ENCODE results near the gene SLC37A4. TPM values are rescaled to one million over a fixed set of nuclear protein-coding genes. Genes with fewer than 3 reads are reported as not detected.
"Not testable (repeated sequence)": the region's sequence is repeated elsewhere in the genome, so short reads cannot be mapped to it uniquely, and the experiment has no call there.

Gene SLC37A4
- polyA plus RNA-seq, 1 donor from 2014 or later = 23.5 TPM

- TF ChIP-seq TAF1 (IDR thresholded peaks at IDR 0.05; ENCODE audit: low read depth) = no peak
- TF ChIP-seq EZH2 (IDR thresholded peaks at IDR 0.05; ENCODE audit: borderline replicate concordance, insufficient read depth, low read length, poor library complexity, severe bottlenecking) = no peak
- TF ChIP-seq MXI1 (conservative IDR thresholded peaks at IDR 0.05; ENCODE audit: poor library complexity, severe bottlenecking) = no peak
- TF ChIP-seq EP300 (conservative IDR thresholded peaks at IDR 0.05; ENCODE audit: poor library complexity, severe bottlenecking) = no peak
- no peak for TF ChIP-seq RAD21 (conservative IDR thresholded peaks at IDR 0.05)
- no peak for TF ChIP-seq SMC3 (conservative IDR thresholded peaks at IDR 0.05; ENCODE audit: poor library complexity)
- TF ChIP-seq POLR2AphosphoS5 (IDR thresholded peaks at IDR 0.05) = no peak
- Histone ChIP-seq H3K9me2 (ENCODE audit: insufficient read depth, low read length) (no peaks in the 10 kb centered on the region), H3K4me2 (ENCODE audit: low read length) (no peak overlapping the region), H3K27ac (ENCODE audit: low read length) (no peak overlapping the region), H3F3A (ENCODE audit: insufficient read depth, low read length, poor library complexity, severe bottlenecking) (no peaks in the 10 kb centered on the region), H2AFZ (ENCODE audit: low read depth, low read length) (no peak overlapping the region), H4K20me1 (ENCODE audit: insufficient read depth) (no peaks in the 10 kb centered on the region), H3K9ac (ENCODE audit: low read length) (no peak overlapping the region), H3K27me3 (ENCODE audit: insufficient read depth, low read depth, low read length) (no peaks in the 10 kb centered on the region), H3K4me3 (ENCODE audit: low read length) (no peak overlapping the region), H3K79me2 (replicated peaks; ENCODE audit: insufficient read depth, low read length) (no peaks in the 10 kb centered on the region), H3K9me3 (ENCODE audit: low read length) (no peaks in the 10 kb centered on the region), H3K36me3 (ENCODE audit: insufficient read depth, low read length) (no peaks in the 10 kb centered on the region)
These were observed 8.2 kb upstream of the SLC37A4 start for GRCh38 chr11:119038884-119039283.

DNA sequence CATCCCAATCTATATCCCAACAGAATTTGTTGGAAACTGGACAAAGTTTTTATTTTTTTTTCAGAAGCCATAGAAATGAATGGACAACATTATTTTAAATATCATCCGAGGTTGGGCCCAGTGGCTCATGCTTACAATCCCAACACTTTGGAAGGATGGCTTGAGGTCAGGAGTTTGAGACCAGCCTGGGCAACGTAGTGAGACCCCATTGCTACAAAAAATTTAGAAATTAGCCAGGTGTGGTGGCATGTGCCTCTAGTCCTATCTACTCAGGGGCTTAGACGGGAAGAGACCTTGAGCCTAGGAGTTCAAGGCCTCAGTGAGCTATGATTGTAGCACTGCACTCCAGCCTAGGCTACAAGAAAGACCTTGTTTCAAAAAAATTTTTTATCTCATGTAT, 4.1 kb upstream of the SLC37A4 start:
- Histone ChIP-seq H3K9ac (ENCODE audit: low read length) (no peak overlapping the region), H3K9me2 (ENCODE audit: insufficient read depth, low read length) (no peaks in the 10 kb centered on the region), H3K9me3 (ENCODE audit: low read length) (no peaks in the 10 kb centered on the region), H3K4me2 (ENCODE audit: low read length) (no peak overlapping the region), H3K27ac (ENCODE audit: low read length) (no peak overlapping the region), H2AFZ (ENCODE audit: low read depth, low read length) (no peak overlapping the region), H3K27me3 (ENCODE audit: insufficient read depth, low read depth, low read length) (no peaks in the 10 kb centered on the region), H4K20me1 (ENCODE audit: insufficient read depth) (no peaks in the 10 kb centered on the region), H3K4me3 (ENCODE audit: low read length) (no peak overlapping the region), H3F3A (ENCODE audit: insufficient read depth, low read length, poor library complexity, severe bottlenecking) (no peaks in the 10 kb centered on the region), H3K36me3 (ENCODE audit: insufficient read depth, low read length) (no peaks in the 10 kb centered on the region), H3K79me2 (replicated peaks; ENCODE audit: insufficient read depth, low read length) (peaks cover under 1% of the 10 kb centered on the region)
- TF ChIP-seq POLR2AphosphoS5 (IDR thresholded peaks at IDR 0.05) = no peak
- TF ChIP-seq TAF1 (IDR thresholded peaks at IDR 0.05; ENCODE audit: low read depth) = no peak
- TF ChIP-seq MXI1 (conservative IDR thresholded peaks at IDR 0.05; ENCODE audit: poor library complexity, severe bottlenecking) = no peak
- TF ChIP-seq EP300 (conservative IDR thresholded peaks at IDR 0.05; ENCODE audit: poor library complexity, severe bottlenecking) = no peak
- TF ChIP-seq, protein P1, sequence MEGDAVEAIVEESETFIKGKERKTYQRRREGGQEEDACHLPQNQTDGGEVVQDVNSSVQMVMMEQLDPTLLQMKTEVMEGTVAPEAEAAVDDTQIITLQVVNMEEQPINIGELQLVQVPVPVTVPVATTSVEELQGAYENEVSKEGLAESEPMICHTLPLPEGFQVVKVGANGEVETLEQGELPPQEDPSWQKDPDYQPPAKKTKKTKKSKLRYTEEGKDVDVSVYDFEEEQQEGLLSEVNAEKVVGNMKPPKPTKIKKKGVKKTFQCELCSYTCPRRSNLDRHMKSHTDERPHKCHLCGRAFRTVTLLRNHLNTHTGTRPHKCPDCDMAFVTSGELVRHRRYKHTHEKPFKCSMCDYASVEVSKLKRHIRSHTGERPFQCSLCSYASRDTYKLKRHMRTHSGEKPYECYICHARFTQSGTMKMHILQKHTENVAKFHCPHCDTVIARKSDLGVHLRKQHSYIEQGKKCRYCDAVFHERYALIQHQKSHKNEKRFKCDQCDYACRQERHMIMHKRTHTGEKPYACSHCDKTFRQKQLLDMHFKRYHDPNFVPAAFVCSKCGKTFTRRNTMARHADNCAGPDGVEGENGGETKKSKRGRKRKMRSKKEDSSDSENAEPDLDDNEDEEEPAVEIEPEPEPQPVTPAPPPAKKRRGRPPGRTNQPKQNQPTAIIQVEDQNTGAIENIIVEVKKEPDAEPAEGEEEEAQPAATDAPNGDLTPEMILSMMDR (IDR thresholded peaks at IDR 0.05; ENCODE audit: poor library complexity, severe bottlenecking) = no peak
- no peak for TF ChIP-seq REST (IDR thresholded peaks at IDR 0.05; ENCODE audit: borderline replicate concordance)
- TF ChIP-seq EZH2 (IDR thresholded peaks at IDR 0.05; ENCODE audit: borderline replicate concordance, insufficient read depth, low read length, poor library complexity, severe bottlenecking) = no peak
- TF ChIP-seq SMC3 (conservative IDR thresholded peaks at IDR 0.05; ENCODE audit: poor library complexity) = no peak
- no peak for TF ChIP-seq RAD21 (conservative IDR thresholded peaks at IDR 0.05)

DNA sequence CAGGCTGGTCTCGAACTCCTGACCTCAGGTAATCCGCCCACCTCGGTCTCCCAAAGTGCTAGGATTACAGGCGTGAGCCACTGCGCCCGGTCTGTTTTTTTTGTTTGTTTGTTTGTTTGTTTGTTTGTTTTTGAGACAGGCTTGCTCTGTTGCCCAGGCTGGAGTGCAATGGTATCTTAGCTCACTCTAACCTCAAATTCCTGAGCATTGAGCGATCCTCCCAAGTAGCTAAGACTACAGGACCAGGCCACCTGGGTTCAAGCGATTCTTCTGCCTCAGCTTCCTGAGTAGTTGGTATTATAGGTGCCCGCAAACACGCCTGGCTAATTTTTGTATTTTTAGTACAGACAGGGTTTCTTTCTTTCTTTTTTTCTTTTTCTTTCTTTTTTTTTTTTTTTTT, 2.7 kb upstream of the SLC37A4 start:
- not testable (repeated sequence) for H3K9ac ChIP-seq (ENCODE audit: low read length); H3F3A ChIP-seq (ENCODE audit: insufficient read depth, low read length, poor library complexity, severe bottlenecking); H3K36me3 ChIP-seq (ENCODE audit: insufficient read depth, low read length); H3K27me3 ChIP-seq (ENCODE audit: insufficient read depth, low read depth, low read length); H3K4me3 ChIP-seq (ENCODE audit: low read length); H3K9me3 ChIP-seq (ENCODE audit: low read length); H3K9me2 ChIP-seq (ENCODE audit: insufficient read depth, low read length); H3K79me2 ChIP-seq (replicated peaks; ENCODE audit: insufficient read depth, low read length); H3K27ac ChIP-seq (ENCODE audit: low read length); H3K4me2 ChIP-seq (ENCODE audit: low read length); H4K20me1 ChIP-seq (ENCODE audit: insufficient read depth); H2AFZ ChIP-seq (ENCODE audit: low read depth, low read length)

Measured in neural cell (in vitro differentiated cells).